CD4-positive, alpha-beta T cell treated with Interleukin-10 for 1 hour (primary cell): ENCODE results near the gene TCTA.

Source experiments
- DNase-seq: peaks from one replicate; pipeline ENCODE4 v3.0.0-alpha.2; 2020

TCTA gene

DNA sequence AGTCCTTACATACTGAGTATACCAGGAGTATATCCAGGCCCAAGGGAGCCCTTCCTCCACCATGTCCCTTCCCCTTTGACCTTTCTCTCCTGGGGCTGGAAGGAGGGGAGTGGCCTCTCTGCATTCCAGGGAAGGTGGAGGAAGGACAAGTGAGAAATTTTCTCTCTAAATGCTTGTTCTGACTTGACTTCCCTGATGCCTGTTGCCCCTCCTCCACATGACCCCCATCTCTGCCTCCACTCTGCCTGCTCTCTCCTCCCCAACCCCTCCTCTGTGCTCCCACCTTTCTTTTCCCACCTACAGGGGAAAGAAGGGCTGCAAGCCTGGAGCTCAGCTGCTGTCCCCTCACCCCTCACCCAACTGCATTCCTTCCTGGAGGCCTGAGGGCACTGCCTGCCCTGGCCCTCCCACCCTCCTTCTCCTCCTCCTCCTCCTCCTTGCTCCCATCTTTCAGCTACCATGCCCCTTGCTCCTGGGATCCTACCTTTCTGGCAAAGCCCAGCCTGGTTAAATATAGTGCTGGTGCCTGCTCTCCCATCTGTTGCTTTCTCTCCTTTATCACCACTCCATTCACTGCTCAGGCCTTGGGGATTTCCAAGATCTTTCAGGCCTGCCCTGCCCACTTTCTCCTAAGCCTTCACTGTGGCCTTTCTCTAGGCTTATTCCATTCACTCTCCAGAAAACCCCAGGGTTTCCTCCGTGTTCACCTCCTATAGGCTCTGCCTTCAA lies 49.4 kb downstream of the TCTA start:
- DNase-seq = no peak

DNA sequence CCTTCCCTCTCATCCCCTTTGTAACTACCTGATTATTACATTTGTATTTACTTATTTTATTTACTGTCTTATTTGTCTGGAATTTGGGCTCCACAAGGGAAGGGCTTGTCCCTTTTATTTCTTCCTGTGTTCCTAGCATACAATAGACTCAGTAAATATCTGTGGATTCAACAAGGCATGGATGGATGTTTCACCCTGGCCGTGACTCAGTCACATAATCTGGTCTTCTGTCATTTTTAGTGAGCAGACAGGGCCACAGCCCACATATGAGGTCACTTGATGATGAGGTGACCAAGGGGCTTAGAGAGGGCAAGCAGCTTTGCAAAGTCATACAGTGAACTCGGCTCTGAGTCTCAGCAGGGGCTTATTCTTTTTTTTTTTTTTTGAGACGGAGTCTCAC lies 50.0 kb downstream of the TCTA start:
- no peak for DNase-seq

DNA sequence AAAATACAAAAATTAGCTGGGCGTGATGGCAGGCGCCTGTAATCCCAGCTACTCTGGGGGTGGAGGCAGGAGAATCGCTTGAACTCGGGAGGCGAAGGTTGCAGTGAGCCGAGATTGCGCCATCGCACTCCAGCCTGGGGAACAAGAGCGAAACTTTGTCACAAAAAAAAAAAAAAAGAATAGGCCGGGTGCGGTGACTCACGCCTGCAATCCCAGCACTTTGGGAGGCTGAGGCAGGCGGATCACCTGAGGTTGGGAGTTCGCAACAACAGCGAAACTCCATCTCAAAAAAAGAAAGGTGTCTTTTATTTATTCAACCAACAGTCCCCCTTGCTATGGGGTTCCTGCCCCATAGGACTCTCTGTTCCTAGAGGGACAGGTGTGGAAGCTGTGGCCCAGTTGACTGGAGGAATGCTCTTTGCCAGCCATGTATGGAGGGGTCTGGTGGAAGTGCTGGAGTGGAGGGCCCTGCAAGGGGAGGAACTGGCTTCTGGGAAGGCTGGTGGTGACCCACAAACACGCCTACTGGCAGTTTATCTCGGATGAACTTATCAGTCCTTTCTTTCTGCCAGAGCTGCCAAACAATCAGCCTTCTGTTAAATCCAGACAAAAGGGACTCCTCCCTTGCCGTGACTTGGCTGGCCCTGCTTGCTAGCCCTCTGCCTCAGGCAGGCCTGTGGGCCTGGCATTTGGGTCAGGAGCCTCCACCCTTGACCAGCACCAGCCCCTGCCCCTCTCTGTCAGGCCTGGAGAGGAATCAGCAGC lies 53.2 kb downstream of the TCTA start:
- DNase-seq = no peak
